RPMI7951 (cell line): ENCODE measurements around the gene CRYBG2. TPM values are rescaled to one million over a fixed set of nuclear protein-coding genes. Genes with fewer than 3 reads are reported as not detected.
A peak's percentile ranks its signal among the peaks of the same experiment; 100 is the strongest.
"Not testable (repeated sequence)": the region's sequence is repeated elsewhere in the genome, so short reads cannot be mapped to it uniquely, and the experiment has no call there.

Source experiments
- DNase-seq: peaks from one replicate; pipeline ENCODE4 v3.0.0-alpha.2; 2012; ENCODE audit warnings: low read depth
- total RNA-seq: library from RNA; depleted of rRNA; stranded (reverse); fragments of >200 nt; shearing (Covaris generic); gene quantifications from 2 replicates; pipeline ENCODE4 v1.2.3, GENCODE V29; 2014

Gene CRYBG2
- total RNA-seq, 1 experiment from 2014 or later, result not detected

GRCh38 chr1:26350701-26351589, 3.0 kb downstream of the CRYBG2 start:
- peak; percentile 52 for DNase-seq

- DNase-seq, result no peak
Measured at GRCh38 chr1:26350343-26350700, 3.6 kb downstream of the CRYBG2 start.

- DNase-seq, result no peak
Measured at GRCh38 chr1:26349877-26350244, 4.1 kb downstream of the CRYBG2 start.

- DNase-seq, result peak; percentile 73
Measured at GRCh38 chr1:26349188-26349876, 4.6 kb downstream of the CRYBG2 start.

- no peak for DNase-seq
Measured at GRCh38 chr1:26346274-26347033, 7.5 kb downstream of the CRYBG2 start.

GRCh38 chr1:26345718-26346117, 8.2 kb downstream of the CRYBG2 start:
- no peak for DNase-seq

- no peak for DNase-seq
Measured at GRCh38 chr1:26344147-26344920, 9.6 kb downstream of the CRYBG2 start.

GRCh38 chr1:26340047-26340481, 13.9 kb downstream of the CRYBG2 start:
- no peak for DNase-seq

GRCh38 chr1:26338670-26339069, 15.3 kb downstream of the CRYBG2 start:
- no peak for DNase-seq

GRCh38 chr1:26337625-26338024, 16.3 kb downstream of the CRYBG2 start:
- DNase-seq, result no peak

GRCh38 chr1:26337206-26337535, 16.8 kb downstream of the CRYBG2 start:
- no peak for DNase-seq

- DNase-seq, result no peak
Measured at GRCh38 chr1:26336477-26337205, 17.3 kb downstream of the CRYBG2 start.

- no peak for DNase-seq
Measured at GRCh38 chr1:26335774-26336476, 18.0 kb downstream of the CRYBG2 start.

- not testable (repeated sequence) for DNase-seq
Measured at GRCh38 chr1:26333312-26333711, 20.6 kb downstream of the CRYBG2 start.

- DNase-seq, result no peak
Measured at GRCh38 chr1:26330276-26330675, 23.7 kb downstream of the CRYBG2 start.

- not testable (repeated sequence) for DNase-seq
Measured at GRCh38 chr1:26329380-26329779, 24.6 kb downstream of the CRYBG2 start.

GRCh38 chr1:26328597-26328996, 25.3 kb downstream of the CRYBG2 start:
- no peak for DNase-seq

- DNase-seq, result no peak
Measured at GRCh38 chr1:26327956-26328362, 26.0 kb downstream of the CRYBG2 start.

- DNase-seq, result no peak
Measured at GRCh38 chr1:26324550-26324949, 29.4 kb downstream of the CRYBG2 start.

GRCh38 chr1:26323382-26323781, 30.5 kb downstream of the CRYBG2 start:
- DNase-seq, result no peak

GRCh38 chr1:26322042-26322331, 31.9 kb downstream of the CRYBG2 start:
- DNase-seq, result no peak
